NCI-H345 treated with DMSO at 0.1 percent for 48 hours (cell line): ENCODE data around the gene TCF19.

Experiments used
- DNase-seq: peaks from one replicate; lab custom pipeline; 2025; ENCODE audit not compliant: unreplicated experiment; lab: John Stamatoyannopoulos, UW

Gene TCF19

GRCh38 chr6:31204751-31205145, 46.4 kb downstream of the TCF19 start:
- DNase-seq, result no peak

GRCh38 chr6:31205638-31206037, 47.2 kb downstream of the TCF19 start:
- no peak for DNase-seq

DNA sequence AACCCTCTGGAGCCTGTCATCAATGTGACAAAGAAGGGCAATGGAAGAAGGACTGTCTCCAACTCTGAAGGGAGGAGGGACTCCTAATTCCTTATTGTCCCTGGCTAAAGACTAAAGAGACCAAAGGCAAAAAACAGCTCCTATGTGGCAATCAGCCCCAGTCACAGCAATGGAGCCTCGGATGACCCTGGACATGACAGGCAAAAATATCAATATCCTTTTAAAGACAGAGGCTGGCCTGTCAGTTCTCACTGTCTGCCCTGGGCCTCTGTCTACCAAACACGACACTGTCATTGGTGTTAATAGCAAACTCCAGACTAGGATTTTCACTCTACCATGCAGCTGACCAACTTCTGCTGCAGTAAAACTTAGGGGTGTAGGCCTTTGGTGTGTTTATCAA, 50.1 kb downstream of the TCF19 start:
- no peak for DNase-seq

DNA sequence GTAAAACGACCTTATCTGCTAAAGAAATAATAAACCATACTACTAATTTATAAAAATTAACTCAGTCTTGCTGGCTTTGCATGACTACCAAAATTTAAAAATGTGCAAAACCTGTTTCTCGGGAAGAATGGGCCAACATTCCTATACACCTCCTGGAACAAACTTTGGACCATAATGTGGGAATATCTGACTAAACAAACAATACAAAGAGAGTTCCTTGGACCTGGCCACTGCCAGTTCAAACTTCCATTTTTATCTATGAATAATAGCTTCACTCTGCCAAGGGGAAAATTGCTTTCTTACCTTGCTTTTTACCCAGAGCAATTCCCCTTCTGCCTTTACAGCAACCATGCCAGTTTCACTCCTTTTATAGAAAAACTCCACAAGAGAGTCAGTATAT, 50.7 kb downstream of the TCF19 start:
- no peak for DNase-seq

DNA sequence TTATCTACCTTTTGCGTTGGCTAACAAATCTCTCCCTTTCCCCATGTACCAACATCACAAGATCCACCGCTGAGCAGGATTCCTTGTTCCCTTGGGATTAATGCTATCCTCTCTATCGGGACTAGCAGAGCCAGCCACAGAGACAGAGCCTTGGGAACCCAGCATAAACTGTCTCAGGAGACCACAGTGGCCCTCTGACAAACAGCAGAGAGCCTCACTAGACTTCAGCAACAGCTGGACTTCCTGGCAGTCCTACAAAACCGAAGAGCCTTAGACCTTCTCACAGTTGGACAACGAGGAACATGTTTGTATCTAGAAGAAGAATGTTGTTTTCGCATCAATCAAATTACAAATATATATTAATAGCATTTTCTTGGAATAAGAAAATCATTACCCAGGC, 51.7 kb downstream of the TCF19 start:
- no peak for DNase-seq

GRCh38 chr6:31210741-31211532, 52.5 kb downstream of the TCF19 start:
- DNase-seq, result no peak
